Colonic mucosa (tissue), 4 donors: ENCODE data around the gene ZNF549. TPM values are rescaled to one million over a fixed set of nuclear protein-coding genes. Genes with fewer than 3 reads are reported as not detected.
A peak's percentile ranks its signal among the peaks of the same experiment; 100 is the strongest.

Experiments
- DNase-seq: peaks from one replicate; pipeline ENCODE4 v3.0.0-alpha.2; 2020
- H3K27ac ChIP-seq: fragments of 200-600 bp; one replicate; pipeline ENCODE4 v1.8.0; 2021
- H3K27me3 ChIP-seq: fragments of 200-600 bp; one replicate; pipeline ENCODE4 v1.8.0; 2021
- H3K36me3 ChIP-seq: fragments of 200-600 bp; one replicate; pipeline ENCODE4 v1.8.0; 2021
- H3K4me1 ChIP-seq: fragments of 200-600 bp; one replicate; pipeline ENCODE4 v1.8.0; 2021; ENCODE audit warnings: mild to moderate bottlenecking
- H3K4me3 ChIP-seq: fragments of 200-600 bp; one replicate; pipeline ENCODE4 v1.8.0; 2021
- H3K9ac ChIP-seq, 2 donors: one replicate each; pipeline ENCODE4 v1.7.0; 2013; ENCODE audit warnings: control low read depth in 2 of 2, low read depth in 2 of 2, low read length in 2 of 2
- H3K9me3 ChIP-seq: fragments of 200-600 bp; one replicate; pipeline ENCODE4 v1.8.0; 2021
- intact Hi-C: fragments of 100-400 bp; cut with DNase I; formaldehyde crosslinking; loops from one replicate; pipeline ENCODE4 v1.14.1; 2022
- total RNA-seq, 2 donors: library from RNA; stranded (reverse); fragmentation: NEBNext Ultra II Directional in 1 of 2; extraction: Animal tissue kit (Norgen Biotek cat#: 25700) in 1 of 2; gene quantifications; one replicate each; pipeline ENCODE4 v1.2.1, GENCODE V29; 2021
- TF ChIP-seq, protein P1 (sequence below): fragments of 200-600 bp; IDR thresholded peaks from one replicate; pipeline ENCODE4 v1.8.0; 2022; ENCODE audit warnings: antibody characterized with exemption, mild to moderate bottlenecking
- donor health status: healthy.
- donor health status: DM: no; HTN: no; CAD: no.
- donor health status: DM: no; HTN: no; CAD: no.

Gene ZNF549
- total RNA-seq, 2 donors from 2014 or later: 2.6 to 2.8 TPM

DNA sequence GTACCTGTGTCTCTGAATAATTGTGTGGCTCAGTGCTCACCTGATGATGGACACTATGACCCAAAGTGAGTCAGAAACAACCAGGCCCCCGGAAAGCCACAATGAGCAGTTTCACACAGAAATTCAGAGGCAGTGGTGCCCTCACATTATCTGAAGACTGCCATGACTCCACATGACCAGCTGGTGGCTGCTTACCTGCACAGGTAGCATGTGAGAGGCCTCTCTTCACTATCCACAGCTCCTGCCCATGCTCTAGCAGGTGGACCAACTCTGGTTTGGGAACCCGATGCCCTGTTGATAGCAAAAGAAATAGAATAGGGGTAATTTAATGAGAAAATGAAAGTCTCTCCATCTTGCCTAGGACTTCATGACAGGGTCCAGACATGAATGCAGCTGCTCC is 25.3 kb downstream of the ZNF549 start:
- Histone ChIP-seq H3K27ac (no peak overlapping the region), H3K9me3 (peaks cover 9% of the 10 kb centered on the region), H3K36me3 (peaks cover 5% of the 10 kb centered on the region), H3K4me3 (no peak overlapping the region), H3K27me3 (no peaks in the 10 kb centered on the region), H3K9ac (no peak overlapping the region), H3K4me1 (no peaks in the 10 kb centered on the region)
- no peak for DNase-seq
- TF ChIP-seq, protein P1, sequence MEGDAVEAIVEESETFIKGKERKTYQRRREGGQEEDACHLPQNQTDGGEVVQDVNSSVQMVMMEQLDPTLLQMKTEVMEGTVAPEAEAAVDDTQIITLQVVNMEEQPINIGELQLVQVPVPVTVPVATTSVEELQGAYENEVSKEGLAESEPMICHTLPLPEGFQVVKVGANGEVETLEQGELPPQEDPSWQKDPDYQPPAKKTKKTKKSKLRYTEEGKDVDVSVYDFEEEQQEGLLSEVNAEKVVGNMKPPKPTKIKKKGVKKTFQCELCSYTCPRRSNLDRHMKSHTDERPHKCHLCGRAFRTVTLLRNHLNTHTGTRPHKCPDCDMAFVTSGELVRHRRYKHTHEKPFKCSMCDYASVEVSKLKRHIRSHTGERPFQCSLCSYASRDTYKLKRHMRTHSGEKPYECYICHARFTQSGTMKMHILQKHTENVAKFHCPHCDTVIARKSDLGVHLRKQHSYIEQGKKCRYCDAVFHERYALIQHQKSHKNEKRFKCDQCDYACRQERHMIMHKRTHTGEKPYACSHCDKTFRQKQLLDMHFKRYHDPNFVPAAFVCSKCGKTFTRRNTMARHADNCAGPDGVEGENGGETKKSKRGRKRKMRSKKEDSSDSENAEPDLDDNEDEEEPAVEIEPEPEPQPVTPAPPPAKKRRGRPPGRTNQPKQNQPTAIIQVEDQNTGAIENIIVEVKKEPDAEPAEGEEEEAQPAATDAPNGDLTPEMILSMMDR: no peak
- intact Hi-C loops: no loop called here

DNA sequence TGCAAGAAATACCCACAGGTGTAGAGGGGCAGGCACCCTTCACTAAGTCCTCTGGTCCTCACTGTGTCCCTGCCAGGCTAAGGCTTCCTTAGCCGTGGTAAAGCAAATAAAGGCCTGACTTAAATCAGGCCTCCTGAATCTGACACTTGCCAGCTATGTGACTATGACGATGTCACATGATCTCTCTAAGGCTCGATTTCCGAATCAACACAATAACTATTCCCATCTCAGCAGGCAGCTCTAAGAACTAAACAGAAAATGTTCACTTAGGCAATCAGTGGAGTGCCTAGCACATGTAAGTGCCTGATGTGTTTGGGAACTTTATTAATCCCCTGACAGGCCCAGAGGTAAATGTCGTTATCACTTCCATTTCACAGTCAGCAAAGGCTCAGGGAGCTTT is 30.5 kb downstream of the ZNF549 start:
- H3K27me3 ChIP-seq: no peaks in the 10 kb centered on the region
- H3K27ac ChIP-seq: no peak overlapping the region
- DNase-seq: no peak
- TF ChIP-seq, protein P1: no peak
- H3K4me1 ChIP-seq: no peaks in the 10 kb centered on the region
- no peaks in the 10 kb centered on the region for H3K36me3 ChIP-seq
- H3K4me3 ChIP-seq: no peak overlapping the region
- peaks cover 4% of the 10 kb centered on the region for H3K9me3 ChIP-seq
- no peak overlapping the region for H3K9ac ChIP-seq
- intact Hi-C loops: no loop called here

GRCh38 chr19:57558525-57558924 is 31.4 kb downstream of the ZNF549 start:
- Histone ChIP-seq H3K27me3 (no peaks in the 10 kb centered on the region), H3K4me3 (peak overlapping the region; percentile 83), H3K9ac (peak overlapping the region in 1 of 2 donors; percentile 76), H3K36me3 (no peaks in the 10 kb centered on the region), H3K4me1 (no peaks in the 10 kb centered on the region), H3K27ac (no peak overlapping the region), H3K9me3 (peaks cover 4% of the 10 kb centered on the region)
- no peak for DNase-seq
- intact Hi-C loops: no loop called here
- TF ChIP-seq, protein P1: no peak

GRCh38 chr19:57559008-57559403 is 31.9 kb downstream of the ZNF549 start:
- Histone ChIP-seq H3K9ac (peak overlapping the region; percentile 66 to 76), H3K4me3 (peak overlapping the region; percentile 83), H3K27ac (no peak overlapping the region), H3K27me3 (no peaks in the 10 kb centered on the region), H3K9me3 (peaks cover 4% of the 10 kb centered on the region), H3K4me1 (no peaks in the 10 kb centered on the region), H3K36me3 (no peaks in the 10 kb centered on the region)
- TF ChIP-seq, protein P1: no peak
- peak; percentile 23 for DNase-seq
- intact Hi-C loops: no loop called here

- H3K4me1 ChIP-seq: no peaks in the 10 kb centered on the region
- TF ChIP-seq, protein P1: no peak
- intact Hi-C loops: no loop called here
- peak within 1 kb of the TSS; percentile 83 for H3K4me3 ChIP-seq
- H3K36me3 ChIP-seq: no peaks in the 10 kb centered on the region
- H3K27me3 ChIP-seq: no peaks in the 10 kb centered on the region
- peaks cover 4% of the 10 kb centered on the region for H3K9me3 ChIP-seq
- H3K9ac ChIP-seq: peak within 1 kb of the TSS; percentile 66 to 76
- DNase-seq: peak; percentile 92
- H3K27ac ChIP-seq: no peak within 1 kb of the TSS
Measured at GRCh38 chr19:57559404-57560025, 32.4 kb downstream of the ZNF549 start, which contains the start of gene ZNF550. ZNF550 (minus strand) TSS chr19:57559863; CDS start chr19:57559682, 181 bp downstream.
